ENCODE measurements around the gene AFAP1L2. TPM values are rescaled to one million over a fixed set of nuclear protein-coding genes. Genes with fewer than 3 reads are reported as not detected.

Gene AFAP1L2
- total RNA-seq, 1 donor from 2014 or later = 5.7 TPM

- no peaks in the 10 kb centered on the region for H3K27me3 Mint-ChIP-seq (ENCODE audit: unreplicated experiment)
- no peaks in the 10 kb centered on the region for H3K9me3 Mint-ChIP-seq (ENCODE audit: unreplicated experiment)
- H3K4me3 Mint-ChIP-seq (ENCODE audit: unreplicated experiment) = no peak overlapping the region
- TF ChIP-seq CTCF (IDR thresholded peaks at IDR 0.05) = no peak
- no peaks in the 10 kb centered on the region for H3K36me3 Mint-ChIP-seq (ENCODE audit: unreplicated experiment)
- peaks cover 14% of the 10 kb centered on the region for H3K4me1 Mint-ChIP-seq (ENCODE audit: unreplicated experiment)
- DNase-seq (ENCODE audit: extremely low spot score, unreplicated experiment) = no peak
- no peak overlapping the region for H3K27ac Mint-ChIP-seq (ENCODE audit: unreplicated experiment)
Measured at GRCh38 chr10:114320249-114321116, 83.8 kb downstream of the AFAP1L2 start.

- H3K27ac Mint-ChIP-seq (ENCODE audit: unreplicated experiment) = no peak overlapping the region
- no peak overlapping the region for H3K4me3 Mint-ChIP-seq (ENCODE audit: unreplicated experiment)
- H3K27me3 Mint-ChIP-seq (ENCODE audit: unreplicated experiment) = no peaks in the 10 kb centered on the region
- no peak for DNase-seq (ENCODE audit: extremely low spot score, unreplicated experiment)
- H3K9me3 Mint-ChIP-seq (ENCODE audit: unreplicated experiment) = no peaks in the 10 kb centered on the region
- H3K4me1 Mint-ChIP-seq (ENCODE audit: unreplicated experiment) = peaks cover 14% of the 10 kb centered on the region
- H3K36me3 Mint-ChIP-seq (ENCODE audit: unreplicated experiment) = no peaks in the 10 kb centered on the region
- TF ChIP-seq CTCF (IDR thresholded peaks at IDR 0.05) = no peak
Measured at GRCh38 chr10:114319406-114320248, 84.7 kb downstream of the AFAP1L2 start.

- Mint-ChIP-seq H3K36me3 (ENCODE audit: unreplicated experiment) (peaks cover 2% of the 10 kb centered on the region), H3K27ac (ENCODE audit: unreplicated experiment) (no peak overlapping the region), H3K4me1 (ENCODE audit: unreplicated experiment) (no peaks in the 10 kb centered on the region), H3K27me3 (ENCODE audit: unreplicated experiment) (no peaks in the 10 kb centered on the region), H3K9me3 (ENCODE audit: unreplicated experiment) (no peaks in the 10 kb centered on the region), H3K4me3 (ENCODE audit: unreplicated experiment) (no peak overlapping the region)
- no peak for TF ChIP-seq CTCF (IDR thresholded peaks at IDR 0.05)
- DNase-seq (ENCODE audit: extremely low spot score, unreplicated experiment) = no peak
Measured at GRCh38 chr10:114316744-114317143, 87.6 kb downstream of the AFAP1L2 start.

GRCh38 chr10:114315566-114316420 is 88.5 kb downstream of the AFAP1L2 start:
- DNase-seq (ENCODE audit: extremely low spot score, unreplicated experiment) = no peak
- H3K4me3 Mint-ChIP-seq (ENCODE audit: unreplicated experiment) = no peak overlapping the region

More at GRCh38 chr10:114315566-114316420, 88.5 kb downstream of the AFAP1L2 start:
- Mint-ChIP-seq H3K27me3 (ENCODE audit: unreplicated experiment) (no peaks in the 10 kb centered on the region), H3K4me1 (ENCODE audit: unreplicated experiment) (no peaks in the 10 kb centered on the region), H3K9me3 (ENCODE audit: unreplicated experiment) (no peaks in the 10 kb centered on the region), H3K27ac (ENCODE audit: unreplicated experiment) (no peak overlapping the region), H3K36me3 (ENCODE audit: unreplicated experiment) (peaks cover 2% of the 10 kb centered on the region)
- no peak for TF ChIP-seq CTCF (IDR thresholded peaks at IDR 0.05)

Measured in osteocyte (in vitro differentiated cells).